Breast epithelium (tissue), 4 donors: ENCODE results near the gene RCSD1. TPM values are rescaled to one million over a fixed set of nuclear protein-coding genes. Genes with fewer than 3 reads are reported as not detected.

ENCODE experiments used
- DNase-seq, 2 donors: peaks; one replicate each; pipeline ENCODE4 v3.0.0-alpha.2; 2019; ENCODE audit warnings: low spot score in 2 of 2
- H3K27ac ChIP-seq, 2 donors: fragments of 200-600 bp; sonication (generic) in 1 of 2; one replicate each; pipeline ENCODE4 v1.5.1; 2016 to 2019; ENCODE audit warnings: mild to moderate bottlenecking in 1 of 2
- H3K27me3 ChIP-seq, 2 donors: fragments of 200-600 bp; sonication (generic) in 1 of 2; one replicate each; pipeline versions ENCODE4 v1.5.1 to v1.6.0; 2017 to 2019; ENCODE audit warnings: control low read depth in 1 of 2, mild to moderate bottlenecking in 1 of 2
- H3K36me3 ChIP-seq: fragments of 200-600 bp; one replicate; pipeline ENCODE4 v1.5.1; 2019
- H3K4me1 ChIP-seq, 2 donors: fragments of 200-600 bp; sonication (generic); one replicate each; pipeline ENCODE4 v1.5.1; 2016 to 2019; ENCODE audit warnings: control low read depth in 1 of 2
- H3K4me3 ChIP-seq, 3 donors: fragments of 200-600 bp; sonication (generic); 1 replicate in 2 of 3; 2 replicates in 1 of 3; pipeline ENCODE4 v1.5.1; 2016 to 2019; ENCODE audit warnings: mild to moderate bottlenecking in 3 of 3, moderate library complexity in 2 of 3
- H3K9me3 ChIP-seq, 2 donors: fragments of 200-600 bp; sonication (generic) in 1 of 2; one replicate each; pipeline ENCODE4 v1.5.1; 2016 to 2019; ENCODE audit warnings: control low read depth in 1 of 2
- CTCF ChIP-seq, 3 donors: fragments of 450-650 bp; IDR thresholded peaks; one replicate each; pipeline ENCODE4 v1.5.1; 2016 to 2017; ENCODE audit warnings: antibody characterized with exemption in 3 of 3, mild to moderate bottlenecking in 3 of 3, moderate library complexity in 3 of 3
- POLR2A ChIP-seq: fragments of 450-650 bp; IDR thresholded peaks from one replicate; pipeline ENCODE4 v1.6.1; 2016; ENCODE audit warnings: antibody characterized with exemption, mild to moderate bottlenecking, moderate library complexity
- POLR2AphosphoS5 ChIP-seq, 3 donors: sonication (generic); formaldehyde crosslinking; IDR thresholded peaks; one replicate each; pipeline ENCODE4 v1.6.1; 2017; ENCODE audit warnings: antibody characterized with exemption in 3 of 3
- intact Hi-C: fragments of 100-400 bp; cut with DNase I; formaldehyde crosslinking; loops from one replicate; pipeline ENCODE4 v1.15.1; 2023; ENCODE audit warnings: low total_unique reads
- total RNA-seq, 3 donors: library from RNA; depleted of rRNA; stranded (reverse); fragments of >200 nt; gene quantifications; one replicate each; pipeline ENCODE4 v1.1.0, GENCODE V29; 2016

Gene RCSD1
- total RNA-seq, 3 donors from 2014 or later = 11.5 to 29.0 (median 12.0) TPM

DNA sequence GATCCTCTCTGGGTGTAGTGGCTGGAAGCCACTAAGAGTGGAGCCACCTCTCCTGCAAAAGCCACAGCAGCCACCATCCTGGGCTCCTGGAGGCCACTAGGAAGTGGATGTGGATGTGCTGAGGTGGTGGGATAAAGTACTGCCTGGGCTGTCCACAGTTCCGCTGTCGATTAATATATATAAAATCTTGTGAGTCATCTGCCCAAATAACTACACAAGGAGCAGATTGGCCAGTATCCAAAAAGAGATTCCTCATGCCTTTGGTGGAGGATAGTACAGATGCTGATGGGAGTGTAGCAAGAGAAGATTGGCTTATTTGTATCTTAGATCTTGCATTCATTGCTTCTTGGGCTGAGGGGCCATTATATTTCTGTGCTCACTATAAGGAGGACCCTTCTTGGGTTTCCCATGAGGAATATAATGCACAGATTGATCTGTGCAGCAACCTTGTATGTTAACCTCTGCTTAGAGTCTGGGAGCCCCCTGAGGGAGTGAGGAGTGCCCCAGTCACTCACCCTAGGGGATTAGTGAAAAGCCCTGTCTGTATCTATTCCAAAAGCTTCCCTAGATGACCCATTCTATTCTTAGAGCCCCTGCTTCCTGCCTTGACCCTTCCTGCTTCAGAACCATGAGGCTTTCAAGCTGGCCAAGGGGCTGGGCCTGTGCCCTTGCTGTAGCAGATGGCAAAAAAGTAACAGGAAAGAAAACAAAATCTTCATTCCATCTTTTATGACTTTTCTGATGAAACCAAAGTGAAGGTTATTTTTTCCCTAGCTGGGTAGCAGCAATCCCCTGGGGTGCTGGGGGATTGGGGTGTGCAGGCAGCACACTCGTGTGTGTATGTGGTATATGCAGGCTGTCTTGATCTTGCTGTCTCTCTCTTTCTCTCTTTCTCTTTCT lies 31.7 kb downstream of the RCSD1 start:
- Histone ChIP-seq H3K4me3 (no peak overlapping the region), H3K4me1 (peaks cover 0 to 4% of the 10 kb centered on the region in 2 donors), H3K9me3 (no peaks in the 10 kb centered on the region), H3K27me3 (no peaks in the 10 kb centered on the region), H3K36me3 (no peaks in the 10 kb centered on the region), H3K27ac (peak overlapping the region; percentile 61 to 73)
- intact Hi-C loops = no loop called here
- TF ChIP-seq POLR2A = no peak
- TF ChIP-seq CTCF (IDR thresholded peaks at IDR 0.05) = no peak
- no peak for TF ChIP-seq POLR2AphosphoS5 (IDR thresholded peaks at IDR 0.05)
- no peak for DNase-seq

DNA sequence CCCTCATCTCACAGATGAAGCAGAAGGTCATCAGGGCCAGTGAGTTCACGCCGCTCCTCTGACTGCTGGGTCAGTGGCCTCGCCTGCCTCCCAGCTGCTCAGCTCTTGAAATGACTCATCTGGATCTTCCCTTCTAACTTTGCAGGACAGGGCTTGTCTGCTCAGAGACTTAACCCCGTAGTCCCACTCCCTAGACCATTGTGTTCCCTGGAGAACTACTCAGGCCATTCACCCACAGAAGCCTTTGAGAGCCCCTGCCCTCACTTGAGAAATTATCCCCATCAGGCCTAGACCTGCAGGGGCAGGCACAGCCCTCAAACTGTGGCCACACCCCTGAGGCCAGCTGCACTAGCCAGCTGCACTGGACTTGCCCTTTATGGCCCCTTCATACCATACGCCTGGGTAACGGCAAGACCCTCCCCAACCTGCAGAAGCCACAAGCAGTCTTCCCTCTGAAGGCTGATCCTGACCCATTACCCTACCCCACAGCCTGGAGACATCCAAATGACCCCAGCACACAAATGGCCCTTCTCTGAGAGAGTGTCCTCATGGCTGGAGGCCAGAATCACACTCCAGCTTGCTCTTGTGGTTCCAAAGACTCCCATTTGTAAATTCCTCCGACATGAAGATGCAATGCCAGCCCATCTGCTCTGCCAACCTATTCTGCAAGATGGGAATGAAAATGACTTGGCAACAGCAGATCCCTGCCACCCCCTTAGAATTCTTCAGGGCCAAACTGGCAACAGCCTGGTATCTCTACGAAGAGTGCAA lies 33.2 kb downstream of the RCSD1 start:
- Histone ChIP-seq H3K36me3 (no peaks in the 10 kb centered on the region), H3K4me3 (no peak overlapping the region), H3K27me3 (no peaks in the 10 kb centered on the region), H3K9me3 (no peaks in the 10 kb centered on the region), H3K4me1 (peaks cover 0 to 4% of the 10 kb centered on the region in 2 donors), H3K27ac (peak overlapping the region; percentile 55 to 73)
- TF ChIP-seq CTCF (IDR thresholded peaks at IDR 0.05) = no peak
- no peak for TF ChIP-seq POLR2A
- TF ChIP-seq POLR2AphosphoS5 (IDR thresholded peaks at IDR 0.05) = no peak
- peak in 1 of 2 donors; percentile 84 for DNase-seq
- intact Hi-C loops = no loop called here

GRCh38 chr1:167665469-167665868 lies 35.4 kb downstream of the RCSD1 start:
- H3K9me3 ChIP-seq = no peaks in the 10 kb centered on the region
- H3K4me3 ChIP-seq = no peak overlapping the region
- no peak for TF ChIP-seq CTCF (IDR thresholded peaks at IDR 0.05)
- no peak for TF ChIP-seq POLR2A
- TF ChIP-seq POLR2AphosphoS5 (IDR thresholded peaks at IDR 0.05) = no peak
- H3K27ac ChIP-seq = no peak overlapping the region
- no peak for DNase-seq
- peaks cover 3 to 4% of the 10 kb centered on the region in 2 donors for H3K4me1 ChIP-seq
- intact Hi-C loops = no loop called here
- H3K27me3 ChIP-seq = no peaks in the 10 kb centered on the region
- no peaks in the 10 kb centered on the region for H3K36me3 ChIP-seq

DNA sequence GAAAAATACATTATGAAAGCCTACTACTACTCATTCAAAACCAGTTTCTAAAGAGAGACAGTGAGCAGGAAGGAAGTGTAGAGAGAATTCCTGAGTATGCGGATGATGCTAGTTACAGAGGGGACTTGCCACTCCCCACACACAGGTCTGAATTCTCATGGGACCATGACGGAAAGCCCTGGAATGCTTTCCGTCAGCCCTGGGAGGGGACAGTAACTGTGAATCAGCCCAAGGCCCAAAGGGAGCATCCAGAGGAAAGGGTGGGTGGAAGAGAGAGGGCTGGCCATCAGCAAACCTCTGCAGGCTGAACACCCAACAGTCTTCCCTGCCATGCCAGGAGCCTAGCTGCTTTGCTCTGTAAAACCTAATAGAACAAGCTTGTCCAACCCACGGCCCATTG lies 36.4 kb downstream of the RCSD1 start:
- Histone ChIP-seq H3K9me3 (no peaks in the 10 kb centered on the region), H3K4me1 (peaks cover 3 to 4% of the 10 kb centered on the region in 2 donors), H3K27me3 (no peaks in the 10 kb centered on the region), H3K27ac (peak overlapping the region; percentile 26 to 48), H3K4me3 (no peak overlapping the region), H3K36me3 (no peaks in the 10 kb centered on the region)
- DNase-seq = no peak
- intact Hi-C loops = no loop called here
- TF ChIP-seq CTCF (IDR thresholded peaks at IDR 0.05) (no peak), POLR2A (no peak)

- Histone ChIP-seq H3K4me1 (peaks cover 0 to 3% of the 10 kb centered on the region in 2 donors), H3K4me3 (no peak overlapping the region), H3K27ac (no peak overlapping the region), H3K27me3 (no peaks in the 10 kb centered on the region), H3K9me3 (no peaks in the 10 kb centered on the region), H3K36me3 (no peaks in the 10 kb centered on the region)
- no peak for TF ChIP-seq POLR2AphosphoS5 (IDR thresholded peaks at IDR 0.05)
- no peak for TF ChIP-seq POLR2A
- TF ChIP-seq CTCF (IDR thresholded peaks at IDR 0.05) = no peak
- intact Hi-C loops = no loop called here
- no peak for DNase-seq
These were observed 37.5 kb downstream of the RCSD1 start for GRCh38 chr1:167667536-167667935.
